Ishikawa (cell line): ENCODE results near the gene ALDH1B1.

Experiments used
- CEBPB ChIP-seq: IDR thresholded peaks from 2 replicates; pipeline ENCODE4 v1.6.1; 2012
- CREB1 ChIP-seq: IDR thresholded peaks from 2 replicates; pipeline ENCODE4 v1.6.1; 2012; ENCODE audit warnings: low read depth
- EGR1 ChIP-seq: IDR thresholded peaks from 2 replicates; pipeline ENCODE4 v1.6.1; 2012
- EP300 ChIP-seq: IDR thresholded peaks from 2 replicates; pipeline ENCODE4 v1.6.1; 2012; ENCODE audit warnings: borderline replicate concordance
- FOXM1 ChIP-seq: IDR thresholded peaks from 2 replicates; pipeline ENCODE4 v1.6.1; 2012; ENCODE audit warnings: low read depth, borderline replicate concordance
- MAX ChIP-seq: IDR thresholded peaks from 2 replicates; pipeline ENCODE4 v1.6.1; 2012
- NFIC ChIP-seq: IDR thresholded peaks from 2 replicates; pipeline ENCODE4 v1.6.1; 2012
- RAD21 ChIP-seq: IDR thresholded peaks from 2 replicates; pipeline ENCODE4 v1.6.1; 2012; ENCODE audit warnings: low read depth
- REST ChIP-seq: IDR thresholded peaks from 2 replicates; pipeline ENCODE4 v1.6.1; 2012; ENCODE audit warnings: low read depth, mild to moderate bottlenecking
- TAF1 ChIP-seq: IDR thresholded peaks from 2 replicates; pipeline ENCODE4 v1.6.1; 2012; ENCODE audit warnings: low read depth, mild to moderate bottlenecking
- TCF12 ChIP-seq: IDR thresholded peaks from 2 replicates; pipeline ENCODE4 v1.6.1; 2012; ENCODE audit warnings: low read depth
- TEAD4 ChIP-seq: IDR thresholded peaks from 2 replicates; pipeline ENCODE4 v1.6.1; 2012
- USF1 ChIP-seq: IDR thresholded peaks from 2 replicates; pipeline ENCODE4 v1.6.1; 2012
- YY1 ChIP-seq: IDR thresholded peaks from 2 replicates; pipeline ENCODE4 v1.6.1; 2012; ENCODE audit warnings: low read depth
- ZBTB7A ChIP-seq: IDR thresholded peaks from 2 replicates; pipeline ENCODE4 v1.6.1; 2012; ENCODE audit warnings: low read depth

Gene ALDH1B1

GRCh38 chr9:38380872-38381534 is 11.5 kb upstream of the ALDH1B1 start:
- TF ChIP-seq CEBPB = no peak
- no peak for TF ChIP-seq TCF12
- no peak for TF ChIP-seq TEAD4
- TF ChIP-seq ZBTB7A = no peak
- no peak for TF ChIP-seq MAX
- no peak for TF ChIP-seq TAF1
- TF ChIP-seq USF1 = no peak
- no peak for TF ChIP-seq CREB1
- TF ChIP-seq YY1 = no peak
- no peak for TF ChIP-seq EGR1
- no peak for TF ChIP-seq RAD21
- no peak for TF ChIP-seq EP300

GRCh38 chr9:38382141-38382540 is 10.4 kb upstream of the ALDH1B1 start:
- TF ChIP-seq FOXM1 = no peak

GRCh38 chr9:38384990-38385848 is 7.3 kb upstream of the ALDH1B1 start:
- TF ChIP-seq EP300 (no peak), FOXM1 (no peak), EGR1 (no peak), TAF1 (no peak), USF1 (no peak), TEAD4 (no peak), NFIC (no peak), MAX (no peak), ZBTB7A (no peak), REST (no peak), YY1 (no peak), CEBPB (no peak), CREB1 (no peak), RAD21 (no peak), TCF12 (no peak)

- TF ChIP-seq TEAD4 (no peak), RAD21 (no peak), REST (no peak), TCF12 (no peak), NFIC (no peak), TAF1 (no peak), CEBPB (no peak), FOXM1 (no peak)
These were observed 6.6 kb upstream of the ALDH1B1 start for GRCh38 chr9:38385896-38386295.

GRCh38 chr9:38386319-38386895 is 6.1 kb upstream of the ALDH1B1 start:
- TF ChIP-seq EP300 (no peak), NFIC (no peak), REST (no peak), TAF1 (no peak), TCF12 (no peak), RAD21 (no peak), EGR1 (no peak), USF1 (no peak), CREB1 (no peak), YY1 (no peak), MAX (no peak), CEBPB (no peak), FOXM1 (no peak), ZBTB7A (no peak), TEAD4 (no peak)
